MCF 10A (cell line): Measurements from ENCODE around the gene EPG5. TPM values are rescaled to one million over a fixed set of nuclear protein-coding genes. Genes with fewer than 3 reads are reported as not detected.

Experiments
- BruUV-seq: library from RNA; stranded (reverse); fragments of 400-500 nt; replicated peaks from 2 replicates; lab custom pipeline; 2021; lab: Mats Ljungman, UMichigan
- CTCF ChIA-PET: fragments of 300-600 bp; sonication (Branson Sonifier 250); formaldehyde crosslinking; extraction: SDS; loops from one replicate; lab custom pipeline; 2021; ENCODE audit warnings: antibody characterized with exemption, inconsistent platforms; lab: Yijun Ruan, JAX
- POLR2A ChIA-PET: fragments of 300-600, 350-650 bp; sonication (Branson Sonifier 250); formaldehyde crosslinking; extraction: SDS; loops from one replicate; lab custom pipeline; 2020; ENCODE audit warnings: antibody characterized with exemption, inconsistent platforms; lab: Yijun Ruan, JAX
- DNase-seq: peaks from one replicate; pipeline ENCODE4 v3.0.0-alpha.2; 2018; ENCODE audit not compliant: unreplicated experiment
- H3K27ac Mint-ChIP-seq: one replicate; pipeline ENCODE4 v1.8.0; 2022; ENCODE audit warnings: mild to moderate bottlenecking, low read depth, mixed read lengths; ENCODE audit not compliant: unreplicated experiment
- H3K27me3 Mint-ChIP-seq: one replicate; pipeline ENCODE4 v1.8.0; 2022; ENCODE audit warnings: mixed read lengths; ENCODE audit not compliant: insufficient read depth, unreplicated experiment
- H3K36me3 Mint-ChIP-seq: one replicate; pipeline ENCODE4 v1.8.0; 2022; ENCODE audit warnings: mild to moderate bottlenecking, moderate library complexity, mixed read lengths; ENCODE audit not compliant: insufficient read depth, unreplicated experiment
- H3K4me1 Mint-ChIP-seq: one replicate; pipeline ENCODE4 v1.8.0; 2022; ENCODE audit warnings: mixed read lengths; ENCODE audit not compliant: insufficient read depth, unreplicated experiment
- H3K4me3 Mint-ChIP-seq: one replicate; pipeline ENCODE4 v1.8.0; 2022; ENCODE audit warnings: mild to moderate bottlenecking, moderate library complexity, mixed read lengths; ENCODE audit not compliant: unreplicated experiment
- H3K9me3 Mint-ChIP-seq: one replicate; pipeline ENCODE4 v1.8.0; 2022; ENCODE audit warnings: mixed read lengths; ENCODE audit not compliant: unreplicated experiment
- CTCF ChIP-seq: fragments of 200-600 bp; IDR thresholded peaks from one replicate; pipeline ENCODE4 v1.8.0; 2022; ENCODE audit warnings: antibody characterized with exemption, mild to moderate bottlenecking; ENCODE audit not compliant: unreplicated experiment
- intact Hi-C: fragments of 100-400 bp; cut with micrococcal nuclease; formaldehyde crosslinking; loops from 2 replicates; pipeline ENCODE4 v1.14.1; 2022
- total RNA-seq: library from RNA; stranded (reverse); gene quantifications from 2 replicates; pipeline ENCODE4 v1.2.3, GENCODE V29; 2022

Gene EPG5
- total RNA-seq, 1 experiment from 2014 or later = 19.4 TPM

GRCh38 chr18:45889419-45890064, 77.6 kb downstream of the EPG5 start:
- H3K4me3 Mint-ChIP-seq = no peak overlapping the region

GRCh38 chr18:45887585-45887984, 79.5 kb downstream of the EPG5 start:
- CTCF ChIA-PET = interaction anchor here (0.6 kb wide), 1 partner anchor 87 kb away, joined by 3 read pairs; no protein-coding TSS in a partner anchor

More at GRCh38 chr18:45889419-45890064, 77.6 kb downstream of the EPG5 start:
- CTCF ChIA-PET = interaction anchor here (0.5 to 0.9 kb wide), 2 partner anchors 167 to 284 kb away, joined by 3 read pairs; no protein-coding TSS in a partner anchor
- no peak for DNase-seq
- no TSS peak for BruUV-seq
- TF ChIP-seq CTCF = no peak
- POLR2A ChIA-PET = no interaction called here
- H3K9me3 Mint-ChIP-seq = no peaks in the 10 kb centered on the region
- no peak overlapping the region for H3K27ac Mint-ChIP-seq
- no peaks in the 10 kb centered on the region for H3K4me1 Mint-ChIP-seq
- peaks cover 42% of the 10 kb centered on the region for H3K36me3 Mint-ChIP-seq
- H3K27me3 Mint-ChIP-seq = no peaks in the 10 kb centered on the region
- intact Hi-C loops = no loop called here

GRCh38 chr18:45880876-45881558, 86.1 kb downstream of the EPG5 start:
- intact Hi-C loops = loop anchor here (1.0 to 2.0 kb wide), 5 partner anchors 42 to 216 kb away; no protein-coding TSS in a partner anchor
- POLR2A ChIA-PET = interaction anchor here (0.6 kb wide), 1 partner anchor 193 kb away, joined by 3 read pairs; no protein-coding TSS in a partner anchor
- H3K9me3 Mint-ChIP-seq = no peaks in the 10 kb centered on the region
- no TSS peak for BruUV-seq
- no peak overlapping the region for H3K27ac Mint-ChIP-seq
- H3K36me3 Mint-ChIP-seq = peaks cover 63% of the 10 kb centered on the region
- H3K27me3 Mint-ChIP-seq = no peaks in the 10 kb centered on the region
- no peak overlapping the region for H3K4me3 Mint-ChIP-seq
- TF ChIP-seq CTCF = no peak
- no peak for DNase-seq
- H3K4me1 Mint-ChIP-seq = no peaks in the 10 kb centered on the region
- CTCF ChIA-PET = interaction anchor here (0.6 to 8.8 kb wide), 34 partner anchors 9 to 524 kb away, joined by 3 to 153 read pairs (median 5); partner anchors contain the start of genes SLC14A1 and SLC14A2

More at GRCh38 chr18:45887585-45887984, 79.5 kb downstream of the EPG5 start:
- POLR2A ChIA-PET = no interaction called here
- H3K4me1 Mint-ChIP-seq = no peaks in the 10 kb centered on the region
- no peak for DNase-seq
- TF ChIP-seq CTCF = no peak
- no peak overlapping the region for H3K27ac Mint-ChIP-seq
- no peaks in the 10 kb centered on the region for H3K27me3 Mint-ChIP-seq
- no TSS peak for BruUV-seq
- peaks cover 45% of the 10 kb centered on the region for H3K36me3 Mint-ChIP-seq
- no peaks in the 10 kb centered on the region for H3K9me3 Mint-ChIP-seq
- no peak overlapping the region for H3K4me3 Mint-ChIP-seq
- intact Hi-C loops = no loop called here
